ENCODE data around the gene NCBP2L. TPM values are rescaled to one million over a fixed set of nuclear protein-coding genes. Genes with fewer than 3 reads are reported as not detected.

NCBP2L gene
- total RNA-seq, 1 donor from 2014 or later, result not detected

GRCh38 chrX:107840971-107841370 lies 63.4 kb downstream of the NCBP2L start:
- Histone ChIP-seq H3K4me1 (peaks cover 5% of the 10 kb centered on the region), H3K27ac (no peak overlapping the region), H3K27me3 (no peaks in the 10 kb centered on the region), H3K9me3 (no peaks in the 10 kb centered on the region), H3K36me3 (peaks cover 4% of the 10 kb centered on the region), H3K4me3 (no peak overlapping the region)
- intact Hi-C loops (cut with DNase I), result no loop called here
- TF ChIP-seq CTCF (IDR thresholded peaks at IDR 0.05), result no peak
- DNase-seq, result no peak
- ATAC-seq, result no peak

DNA sequence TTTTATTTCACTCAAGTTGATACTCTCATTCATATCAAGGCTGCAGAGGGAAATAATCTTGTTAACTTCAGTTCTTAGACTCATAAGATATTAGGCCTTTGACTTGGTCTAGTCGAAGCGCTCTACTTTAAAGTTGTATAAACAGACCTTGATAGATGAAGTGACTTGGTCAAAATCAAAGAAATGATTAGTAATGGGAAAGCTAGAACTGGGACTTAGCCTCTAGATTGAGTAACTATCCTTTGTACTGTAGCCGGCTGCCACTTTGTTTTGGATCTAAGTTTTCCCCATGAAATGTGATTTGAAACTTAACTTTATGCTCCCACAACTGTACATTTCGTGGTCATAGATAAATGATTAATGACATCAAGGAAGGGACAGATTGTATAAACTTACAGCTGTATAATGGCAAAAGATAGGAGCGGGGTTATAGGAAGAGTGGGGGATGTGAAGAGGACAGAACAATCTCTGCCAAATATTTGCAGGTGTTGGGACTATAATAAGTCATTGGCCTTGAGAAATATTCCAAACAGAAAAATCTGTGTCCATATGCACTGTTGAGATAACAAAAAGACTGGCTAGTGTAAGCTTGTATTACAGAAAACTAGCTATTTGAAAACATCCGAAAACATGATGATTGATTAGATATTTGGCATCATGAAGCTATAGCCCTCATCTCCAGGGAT lies 65.3 kb downstream of the NCBP2L start:
- no peak for TF ChIP-seq CTCF (IDR thresholded peaks at IDR 0.05)
- no peak overlapping the region for H3K4me3 ChIP-seq
- intact Hi-C loops (cut with DNase I), result no loop called here
- DNase-seq (no peak), ATAC-seq (no peak)
- H3K27ac ChIP-seq, result no peak overlapping the region
- H3K36me3 ChIP-seq, result peaks cover 4% of the 10 kb centered on the region
- no peaks in the 10 kb centered on the region for H3K9me3 ChIP-seq
- H3K4me1 ChIP-seq, result no peaks in the 10 kb centered on the region
- H3K27me3 ChIP-seq, result no peaks in the 10 kb centered on the region

Other genes with a start within 250 kb of the NCBP2L start
- 25.6 TPM for gene PRPS1, start 149.2 kb upstream of the NCBP2L start, total RNA-seq
- gene TSC22D3, start 1.9 kb upstream of the NCBP2L start, total RNA-seq, result 317 TPM
- 25.2 TPM for gene MID2, start 48.1 kb downstream of the NCBP2L start, total RNA-seq
- gene TEX13B, start 204.6 kb downstream of the NCBP2L start, total RNA-seq, result not detected